Fibroblast of skin of abdomen (primary cell): ENCODE data around the gene SCYGR2.

ENCODE experiments used
- DNase-seq: peaks from one replicate; pipeline ENCODE4 v3.0.0-alpha.2; 2013

The SCYGR2 gene

DNA sequence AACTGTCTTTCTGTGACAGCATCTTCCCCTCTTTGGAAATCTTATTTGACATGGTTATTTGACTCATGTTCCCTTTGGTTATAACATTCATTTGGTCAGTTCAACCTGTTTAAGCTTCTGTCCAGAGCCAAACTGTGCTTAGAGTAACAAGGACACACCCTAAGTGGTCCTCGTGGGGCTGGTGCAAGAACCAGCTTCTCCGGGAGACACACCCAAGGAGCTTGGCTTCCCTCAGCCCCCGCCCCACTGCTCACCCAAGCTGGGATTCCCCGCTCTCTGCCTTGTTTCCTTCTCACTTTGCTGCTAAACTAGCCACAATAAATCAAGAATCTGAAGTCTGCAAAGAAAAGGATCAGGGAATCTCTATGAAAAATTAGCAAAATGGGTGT, 14.6 kb downstream of the SCYGR2 start:
- no peak for DNase-seq

- DNase-seq = no peak
These were observed 15.6 kb downstream of the SCYGR2 start for GRCh38 chr2:227614246-227614645.

- no peak for DNase-seq
These were observed 16.0 kb downstream of the SCYGR2 start, which contains the start of gene SCYGR3 for GRCh38 chr2:227614740-227615139. Gene SCYGR3 (minus strand): TSS chr2:227614840. CDS start chr2:227614840, 0 bp downstream.

GRCh38 chr2:227615181-227615580, 16.5 kb downstream of the SCYGR2 start:
- DNase-seq = no peak

DNA sequence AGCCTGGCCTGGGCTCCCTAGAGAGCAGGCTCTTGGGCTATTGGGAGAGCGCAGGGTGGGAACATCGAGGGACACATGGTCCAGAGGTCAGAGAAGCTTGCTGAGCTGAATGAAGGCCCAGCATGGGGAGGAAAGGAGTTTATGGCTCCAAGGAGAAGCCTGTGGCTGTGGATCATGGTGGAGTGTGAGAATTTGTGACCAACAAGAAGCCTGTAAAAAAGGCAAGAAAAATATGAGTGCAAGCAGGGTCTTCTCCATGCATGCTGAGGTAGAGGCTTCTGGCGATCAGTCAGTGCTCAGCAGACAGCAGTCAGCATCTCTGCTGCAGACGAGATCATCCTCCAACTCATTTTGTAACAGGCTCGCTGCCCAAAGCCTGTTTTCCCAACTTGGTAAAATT, 17.2 kb downstream of the SCYGR2 start:
- no peak for DNase-seq

DNA sequence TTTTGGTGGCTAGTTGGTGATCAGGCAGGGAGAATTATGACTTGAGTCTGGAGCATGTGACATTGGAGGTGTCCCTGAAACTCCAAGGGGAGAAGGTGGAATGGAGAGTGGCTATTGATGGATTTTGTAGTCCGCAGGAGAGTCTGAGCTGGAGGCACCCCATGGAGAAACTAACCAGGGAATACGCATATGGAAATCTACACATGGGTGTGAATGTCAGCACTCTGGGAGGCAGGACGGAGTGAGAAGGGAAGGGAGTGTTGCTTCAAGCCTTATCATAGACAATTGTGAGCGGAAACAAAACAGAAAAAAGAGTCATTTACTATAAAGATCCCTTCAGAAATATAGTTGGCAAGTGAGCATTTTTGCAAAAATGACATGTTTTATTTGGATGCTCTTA, 17.9 kb downstream of the SCYGR2 start:
- DNase-seq = no peak

DNA sequence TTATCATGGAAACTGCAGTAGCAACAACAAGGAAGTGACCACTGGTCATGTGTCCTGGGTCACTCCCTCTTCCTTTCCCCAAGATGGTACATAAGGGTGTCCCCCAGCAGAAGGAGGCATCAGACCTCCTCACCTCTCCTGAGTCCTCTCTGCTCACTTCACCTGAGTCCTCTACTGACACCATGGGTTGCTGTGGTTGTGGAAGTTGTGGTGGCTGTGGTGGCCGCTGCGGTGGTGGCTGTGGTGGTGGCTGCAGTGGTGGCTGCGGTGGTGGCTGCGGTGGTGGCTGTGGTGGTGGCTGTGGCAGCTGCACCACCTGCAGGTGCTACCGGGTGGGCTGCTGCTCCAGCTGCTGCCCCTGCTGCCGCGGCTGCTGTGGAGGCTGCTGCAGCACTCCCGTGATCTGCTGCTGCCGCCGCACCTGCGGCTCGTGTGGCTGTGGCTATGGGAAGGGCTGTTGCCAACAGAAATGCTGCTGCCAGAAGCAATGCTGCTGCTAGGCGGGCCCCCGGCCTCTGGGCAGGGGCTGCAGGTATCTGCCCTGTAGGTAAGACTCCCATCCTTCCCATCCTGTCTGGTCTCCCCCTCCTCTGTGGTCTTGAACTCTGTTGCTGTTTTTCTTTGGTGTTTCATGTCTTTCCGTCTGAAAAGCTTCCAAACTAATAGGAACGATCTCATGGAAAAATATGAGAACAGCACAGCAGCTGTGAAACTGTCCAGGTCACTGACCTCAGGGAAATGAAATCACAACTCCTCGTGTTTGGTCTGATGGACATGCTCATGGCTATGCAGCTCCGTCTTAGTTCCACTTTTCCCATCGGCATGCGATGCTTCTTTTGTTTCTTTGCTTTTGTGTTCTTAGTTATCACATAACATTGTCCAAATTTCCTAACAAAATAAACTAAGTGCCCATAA, 18.9 kb downstream of the SCYGR2 start, which contains the start of gene SCYGR4:
TSS of gene SCYGR4 (plus strand) at position 183 of the 915 bp plus-strand sequence. CDS start at position 183, 0 bp downstream.
- no peak for DNase-seq

GRCh38 chr2:227623226-227623625, 24.5 kb downstream of the SCYGR2 start:
- peak; percentile 62 for DNase-seq

GRCh38 chr2:227625420-227625819, 26.7 kb downstream of the SCYGR2 start:
- no peak for DNase-seq

GRCh38 chr2:227626580-227627151, 28.0 kb downstream of the SCYGR2 start:
- DNase-seq = no peak

- no peak for DNase-seq
These were observed 29.1 kb downstream of the SCYGR2 start for GRCh38 chr2:227627769-227628168.

DNA sequence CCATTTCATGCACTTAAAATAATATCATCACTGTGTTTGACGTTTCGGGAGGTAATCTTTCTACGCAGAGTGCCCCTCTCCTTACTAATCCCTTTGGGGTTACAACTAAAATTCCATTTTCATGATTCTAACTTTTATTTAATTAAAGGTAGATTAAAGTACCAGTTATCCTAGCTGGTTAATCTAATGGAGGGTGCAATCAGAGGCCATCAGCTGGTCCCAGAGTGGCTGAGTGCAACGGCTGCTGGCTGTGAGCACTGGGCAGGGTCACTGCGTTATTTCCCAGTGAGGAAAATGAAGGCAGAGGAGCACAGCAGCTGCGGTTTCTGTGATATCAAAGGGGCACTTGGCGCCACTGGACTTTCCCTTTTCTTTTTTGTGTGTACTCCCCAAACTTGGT, 30.7 kb downstream of the SCYGR2 start:
- no peak for DNase-seq

DNA sequence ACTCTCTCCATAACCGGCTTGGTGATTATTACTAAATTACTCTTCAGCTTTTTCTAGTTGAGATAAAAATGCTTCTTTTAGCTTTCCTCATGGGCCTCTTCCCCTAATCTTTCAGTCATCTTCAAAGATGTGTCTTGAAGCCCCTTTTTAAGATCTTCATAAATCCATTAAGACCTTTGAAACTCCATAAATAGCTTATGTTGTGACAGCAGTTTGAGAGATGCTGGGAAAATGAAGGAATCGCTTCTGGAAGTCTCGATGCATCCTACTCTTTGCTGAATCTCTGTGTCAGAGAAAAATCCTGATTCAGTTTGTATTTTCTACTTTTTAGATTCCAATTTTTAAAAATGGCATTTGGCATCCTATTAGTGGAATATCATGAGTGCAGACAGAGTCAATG, 31.6 kb downstream of the SCYGR2 start:
- DNase-seq = no peak

DNA sequence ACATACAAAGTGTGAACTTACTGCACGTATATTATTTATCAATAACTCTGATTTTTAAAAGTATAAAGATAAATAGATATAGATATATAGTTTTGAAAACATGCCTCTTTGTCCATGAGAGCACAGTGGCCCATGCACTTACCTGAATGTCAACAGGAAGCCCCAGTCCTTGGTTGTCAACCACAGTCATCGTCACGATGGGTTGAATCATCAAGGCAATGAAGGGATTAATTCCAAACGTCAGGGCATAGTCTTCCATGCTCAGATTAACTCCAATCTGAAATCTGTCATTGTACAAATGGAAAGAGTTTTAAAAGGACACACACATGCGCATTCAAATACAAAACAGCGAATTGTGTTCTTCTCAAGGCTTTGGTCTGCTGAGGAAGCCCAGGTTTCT, 34.1 kb downstream of the SCYGR2 start:
- no peak for DNase-seq

DNA sequence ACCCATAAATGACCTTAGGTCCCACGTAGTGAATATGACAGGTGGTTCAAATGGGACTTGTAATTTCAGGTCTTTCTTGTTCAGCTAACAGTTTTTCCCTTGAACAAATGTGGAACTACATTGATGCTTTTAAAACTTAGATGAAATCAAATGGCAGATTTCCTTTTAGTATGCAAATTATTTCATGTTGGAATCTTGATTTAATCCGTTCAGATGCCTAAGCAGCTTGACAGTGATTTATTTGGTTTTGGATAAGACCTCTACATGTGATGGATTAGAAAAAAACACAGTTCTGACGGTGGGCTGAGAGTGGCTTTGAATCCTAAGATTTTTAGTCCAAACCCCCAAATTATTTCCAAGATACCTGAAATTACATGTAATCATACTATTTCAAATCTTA, 35.5 kb downstream of the SCYGR2 start:
- no peak for DNase-seq

DNA sequence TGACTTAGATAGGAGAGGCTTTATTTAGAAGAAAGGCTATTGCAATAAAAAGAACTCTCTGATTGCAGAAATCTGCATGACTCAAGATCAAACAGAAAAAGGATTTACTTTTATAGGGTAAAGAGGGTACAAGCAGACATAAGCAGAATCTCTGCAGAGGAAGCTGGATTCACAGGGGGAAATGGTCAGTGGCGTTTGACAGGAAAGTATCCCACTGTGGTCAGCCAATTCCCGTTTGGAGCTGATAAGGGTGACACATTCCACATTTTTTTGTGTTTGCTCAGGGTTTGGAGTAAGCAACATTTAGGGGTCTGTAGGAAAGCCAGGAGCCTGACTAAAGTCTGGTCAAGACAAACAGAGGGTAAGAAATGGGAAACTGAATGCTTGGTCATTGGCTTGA, 44.0 kb downstream of the SCYGR2 start:
- DNase-seq = no peak

- no peak for DNase-seq
These were observed 45.4 kb downstream of the SCYGR2 start for GRCh38 chr2:227643990-227644551.
